HEK293T (cell line): ENCODE measurements around the gene AIMP1.
"Not testable (repeated sequence)": the region's sequence is repeated elsewhere in the genome, so short reads cannot be mapped to it uniquely, and the experiment has no call there.

ENCODE experiments used
- CTCF ChIA-PET: fragments of 350-600 bp; formaldehyde crosslinking; extraction: SDS; loops from one replicate; lab custom pipeline; 2021; ENCODE audit warnings: antibody characterized with exemption, inconsistent platforms; lab: Yijun Ruan, JAX
- POLR2A ChIA-PET: fragments of 350-600 bp; formaldehyde crosslinking; extraction: SDS; loops from one replicate; lab custom pipeline; 2020; ENCODE audit warnings: antibody characterized with exemption, inconsistent platforms; lab: Yijun Ruan, JAX
- DNase-seq: peaks from one replicate; pipeline ENCODE4 v3.0.0; 2012; ENCODE audit warnings: mixed read lengths; ENCODE audit errors: extremely low spot score
- ARNT ChIP-seq: fragments of 450-650 bp; IDR thresholded peaks from 2 replicates; pipeline ENCODE4 v1.6.1; 2017; ENCODE audit warnings: mild to moderate bottlenecking
- BHLHE40 ChIP-seq: fragments of 450-650 bp; IDR thresholded peaks from 2 replicates; pipeline ENCODE4 v1.6.1; 2016; ENCODE audit warnings: mild to moderate bottlenecking, moderate library complexity, borderline replicate concordance
- CTBP1 ChIP-seq: fragments of 450-650 bp; IDR thresholded peaks from 2 replicates; pipeline ENCODE4 v1.6.1; 2016; ENCODE audit warnings: borderline replicate concordance
- ELF4 ChIP-seq: fragments of 450-650 bp; IDR thresholded peaks from 2 replicates; pipeline ENCODE4 v1.6.1; 2017; ENCODE audit warnings: antibody characterized with exemption
- FOXA1 ChIP-seq: fragments of 450-650 bp; IDR thresholded peaks from 2 replicates; pipeline ENCODE4 v1.6.1; 2016; ENCODE audit warnings: mild to moderate bottlenecking
- FOXK2 ChIP-seq: fragments of 450-650 bp; IDR thresholded peaks from 2 replicates; pipeline ENCODE4 v1.6.1; 2016; ENCODE audit warnings: mild to moderate bottlenecking
- FOXM1 ChIP-seq: fragments of 450-650 bp; IDR thresholded peaks from 2 replicates; pipeline ENCODE4 v1.6.1; 2017; ENCODE audit warnings: mild to moderate bottlenecking, borderline replicate concordance
- HDGF ChIP-seq: fragments of 450-650 bp; IDR thresholded peaks from 2 replicates; pipeline ENCODE4 v1.6.1; 2017; ENCODE audit warnings: antibody characterized with exemption, borderline replicate concordance
- L3MBTL2 ChIP-seq: fragments of 450-650 bp; conservative IDR thresholded peaks from 2 replicates; pipeline ENCODE4 v1.6.1; 2016; ENCODE audit warnings: mild to moderate bottlenecking
- LEF1 ChIP-seq: fragments of 450-650 bp; IDR thresholded peaks from 2 replicates; pipeline ENCODE4 v1.6.1; 2017; ENCODE audit warnings: mild to moderate bottlenecking, borderline replicate concordance
- NFRKB ChIP-seq: fragments of 450-650 bp; IDR thresholded peaks from 2 replicates; pipeline ENCODE4 v1.6.1; 2016; ENCODE audit warnings: mild to moderate bottlenecking, moderate library complexity
- PKNOX1 ChIP-seq: fragments of 450-650 bp; IDR thresholded peaks from 2 replicates; pipeline ENCODE4 v1.6.1; 2016
- SP1 ChIP-seq: fragments of 450-650 bp; IDR thresholded peaks from 2 replicates; pipeline ENCODE4 v1.6.1; 2017
- SUZ12 ChIP-seq: fragments of 450-650 bp; IDR thresholded peaks from 2 replicates; pipeline ENCODE4 v1.6.1; 2016; ENCODE audit warnings: mild to moderate bottlenecking
- TARDBP ChIP-seq: fragments of 450-650 bp; IDR thresholded peaks from 2 replicates; pipeline ENCODE4 v1.6.1; 2016
- ZNF384 ChIP-seq: fragments of 450-650 bp; IDR thresholded peaks from 2 replicates; pipeline ENCODE4 v1.6.1; 2016

AIMP1 gene

GRCh38 chr4:106318511-106318910 lies 2.2 kb downstream of the AIMP1 start:
- ChIA-PET CTCF (no interaction called here), POLR2A (no interaction called here)
- peak; percentile 25; the same call in 1 of the 2 replicates for TF ChIP-seq PKNOX1
- TF ChIP-seq L3MBTL2 = no peak
- no peak for DNase-seq

- CTCF ChIA-PET = no interaction called here
- POLR2A ChIA-PET = no interaction called here
- TF ChIP-seq ARNT = no peak
- TF ChIP-seq CTBP1 = no peak
- no peak for TF ChIP-seq PKNOX1
- no peak for TF ChIP-seq FOXK2
- no peak for DNase-seq
Observed at GRCh38 chr4:106320235-106320634, 3.9 kb downstream of the AIMP1 start.

GRCh38 chr4:106321168-106321567 lies 4.8 kb downstream of the AIMP1 start:
- CTCF ChIA-PET, POLR2A ChIA-PET, DNase-seq: not testable (repeated sequence)

GRCh38 chr4:106321814-106322213 lies 5.5 kb downstream of the AIMP1 start:
- CTCF ChIA-PET = not testable (repeated sequence)

GRCh38 chr4:106323119-106323518 lies 6.8 kb downstream of the AIMP1 start:
- TF ChIP-seq FOXA1 (no peak), TARDBP (no peak), HDGF (no peak), FOXM1 (no peak), SUZ12 (no peak), ELF4 (no peak), FOXK2 (no peak), PKNOX1 (no peak), L3MBTL2 (no peak), LEF1 (no peak), CTBP1 (no peak), ZNF384 (no peak), SP1 (no peak), ARNT (no peak), NFRKB (no peak), BHLHE40 (no peak)
- ChIA-PET POLR2A (no interaction called here), CTCF (no interaction called here)
- DNase-seq = no peak

More at GRCh38 chr4:106321814-106322213, 5.5 kb downstream of the AIMP1 start:
- POLR2A ChIA-PET, DNase-seq: not testable (repeated sequence)

GRCh38 chr4:106325800-106326199 lies 9.4 kb downstream of the AIMP1 start:
- TF ChIP-seq SUZ12 (no peak), ZNF384 (no peak), FOXM1 (no peak), FOXA1 (no peak), L3MBTL2 (no peak), HDGF (no peak), FOXK2 (no peak), NFRKB (no peak), ARNT (no peak), CTBP1 (no peak), BHLHE40 (no peak), TARDBP (no peak), PKNOX1 (no peak), ELF4 (no peak), SP1 (no peak), LEF1 (no peak)
- ChIA-PET POLR2A (no interaction called here), CTCF (no interaction called here)
- DNase-seq = no peak

- CTCF ChIA-PET = interaction anchor here (0.6 to 1.3 kb wide), 9 partner anchors 13 to 991 kb away, joined by 3 to 9 read pairs (median 4); partner anchors contain the start of gene TBCK
- POLR2A ChIA-PET = no interaction called here
- peak; percentile 34 for DNase-seq
- TF ChIP-seq L3MBTL2 (no peak), ZNF384 (no peak), LEF1 (no peak), ELF4 (no peak), SP1 (no peak), PKNOX1 (no peak), FOXK2 (no peak), BHLHE40 (no peak), SUZ12 (no peak), ARNT (no peak), FOXM1 (no peak), NFRKB (no peak)
Observed at GRCh38 chr4:106329041-106329618, 12.8 kb downstream of the AIMP1 start.
